Parathyroid adenoma (tissue), 2 donors: ENCODE measurements around the gene MTHFSD.

ENCODE experiments used
- H2AFZ ChIP-seq: fragments of 300-600 bp; sonication (generic); one replicate; pipeline ENCODE4 v1.7.0; 2017; ENCODE audit warnings: antibody characterized with exemption, mild to moderate bottlenecking
- H3K27ac ChIP-seq: fragments of 300-600 bp; sonication (generic); one replicate; pipeline ENCODE4 v1.7.0; 2017
- H3K27me3 ChIP-seq: fragments of 300-600 bp; sonication (generic); one replicate; pipeline ENCODE4 v1.7.0; 2017; ENCODE audit warnings: low read length; ENCODE audit not compliant: control insufficient read depth, insufficient read depth
- H3K36me3 ChIP-seq: fragments of 300-600 bp; sonication (generic); one replicate; pipeline ENCODE4 v1.7.0; 2017; ENCODE audit warnings: low read length; ENCODE audit not compliant: control insufficient read depth, insufficient read depth
- H3K4me1 ChIP-seq: fragments of 300-600 bp; sonication (generic); one replicate; pipeline ENCODE4 v1.7.0; 2017; ENCODE audit warnings: control low read depth
- H3K4me2 ChIP-seq: fragments of 300-600 bp; sonication (generic); one replicate; pipeline ENCODE4 v1.7.0; 2017; ENCODE audit warnings: low read length
- H3K4me3 ChIP-seq: fragments of 300-600 bp; sonication (generic); one replicate; pipeline ENCODE4 v1.7.0; 2017; ENCODE audit warnings: low read depth, low read length
- H3K79me2 ChIP-seq: fragments of 300-600 bp; sonication (generic); one replicate; pipeline ENCODE4 v1.7.0; 2017; ENCODE audit warnings: control low read depth
- H3K9ac ChIP-seq: fragments of 300-600 bp; sonication (generic); one replicate; pipeline ENCODE4 v1.7.0; 2017; ENCODE audit warnings: mild to moderate bottlenecking
- H3K9me3 ChIP-seq: fragments of 300-600 bp; sonication (generic); one replicate; pipeline ENCODE4 v1.7.0; 2017; ENCODE audit warnings: low read length; ENCODE audit not compliant: control insufficient read depth
- TF ChIP-seq, protein P1 (sequence below): fragments of 300-600 bp; sonication (generic); IDR thresholded peaks from one replicate; pipeline ENCODE4 v1.7.0; 2017; ENCODE audit warnings: antibody characterized with exemption, mild to moderate bottlenecking
- donor health status: primary hyperparathyroidism.

Gene MTHFSD

DNA sequence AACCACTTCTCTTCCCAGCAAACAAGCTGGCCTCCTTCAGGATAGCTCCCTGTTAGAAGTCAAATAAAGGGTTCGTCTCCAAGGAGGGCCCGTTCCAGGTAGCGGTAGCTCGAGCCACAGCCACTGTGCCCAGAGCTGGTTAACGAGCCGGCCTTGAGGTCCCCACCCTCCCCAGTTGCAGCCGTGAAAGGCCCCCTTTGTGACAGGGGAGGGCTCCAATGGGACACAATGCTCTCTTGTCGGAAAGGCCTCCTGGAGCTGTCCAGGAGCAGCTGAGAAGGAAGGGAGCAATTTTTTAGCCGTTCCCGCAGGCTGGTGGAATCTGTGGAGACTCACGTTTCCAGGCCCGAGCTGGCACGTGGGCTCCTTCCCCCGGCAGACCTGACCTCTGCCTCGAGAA lies 74.6 kb downstream of the MTHFSD start:
- H3K27me3 ChIP-seq = no peaks in the 10 kb centered on the region

More for the DNA sequence above, 74.6 kb downstream of the MTHFSD start:
- Histone ChIP-seq H3K27ac (no peak overlapping the region), H3K79me2 (no peaks in the 10 kb centered on the region), H3K4me2 (no peak overlapping the region), H3K9me3 (no peaks in the 10 kb centered on the region), H2AFZ (no peak overlapping the region), H3K36me3 (no peaks in the 10 kb centered on the region), H3K9ac (no peak overlapping the region), H3K4me1 (no peaks in the 10 kb centered on the region), H3K4me3 (no peak overlapping the region)
- TF ChIP-seq, protein P1, sequence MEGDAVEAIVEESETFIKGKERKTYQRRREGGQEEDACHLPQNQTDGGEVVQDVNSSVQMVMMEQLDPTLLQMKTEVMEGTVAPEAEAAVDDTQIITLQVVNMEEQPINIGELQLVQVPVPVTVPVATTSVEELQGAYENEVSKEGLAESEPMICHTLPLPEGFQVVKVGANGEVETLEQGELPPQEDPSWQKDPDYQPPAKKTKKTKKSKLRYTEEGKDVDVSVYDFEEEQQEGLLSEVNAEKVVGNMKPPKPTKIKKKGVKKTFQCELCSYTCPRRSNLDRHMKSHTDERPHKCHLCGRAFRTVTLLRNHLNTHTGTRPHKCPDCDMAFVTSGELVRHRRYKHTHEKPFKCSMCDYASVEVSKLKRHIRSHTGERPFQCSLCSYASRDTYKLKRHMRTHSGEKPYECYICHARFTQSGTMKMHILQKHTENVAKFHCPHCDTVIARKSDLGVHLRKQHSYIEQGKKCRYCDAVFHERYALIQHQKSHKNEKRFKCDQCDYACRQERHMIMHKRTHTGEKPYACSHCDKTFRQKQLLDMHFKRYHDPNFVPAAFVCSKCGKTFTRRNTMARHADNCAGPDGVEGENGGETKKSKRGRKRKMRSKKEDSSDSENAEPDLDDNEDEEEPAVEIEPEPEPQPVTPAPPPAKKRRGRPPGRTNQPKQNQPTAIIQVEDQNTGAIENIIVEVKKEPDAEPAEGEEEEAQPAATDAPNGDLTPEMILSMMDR = no peak
